Superior temporal gyrus (tissue), 1 donor: Measurements from ENCODE around the gene GRIP1.

ENCODE experiments used
- DNase-seq: peaks from one replicate; pipeline ENCODE4 v3.0.0-alpha.2; 2016; ENCODE audit errors: extremely low spot score

Gene GRIP1, protein sequence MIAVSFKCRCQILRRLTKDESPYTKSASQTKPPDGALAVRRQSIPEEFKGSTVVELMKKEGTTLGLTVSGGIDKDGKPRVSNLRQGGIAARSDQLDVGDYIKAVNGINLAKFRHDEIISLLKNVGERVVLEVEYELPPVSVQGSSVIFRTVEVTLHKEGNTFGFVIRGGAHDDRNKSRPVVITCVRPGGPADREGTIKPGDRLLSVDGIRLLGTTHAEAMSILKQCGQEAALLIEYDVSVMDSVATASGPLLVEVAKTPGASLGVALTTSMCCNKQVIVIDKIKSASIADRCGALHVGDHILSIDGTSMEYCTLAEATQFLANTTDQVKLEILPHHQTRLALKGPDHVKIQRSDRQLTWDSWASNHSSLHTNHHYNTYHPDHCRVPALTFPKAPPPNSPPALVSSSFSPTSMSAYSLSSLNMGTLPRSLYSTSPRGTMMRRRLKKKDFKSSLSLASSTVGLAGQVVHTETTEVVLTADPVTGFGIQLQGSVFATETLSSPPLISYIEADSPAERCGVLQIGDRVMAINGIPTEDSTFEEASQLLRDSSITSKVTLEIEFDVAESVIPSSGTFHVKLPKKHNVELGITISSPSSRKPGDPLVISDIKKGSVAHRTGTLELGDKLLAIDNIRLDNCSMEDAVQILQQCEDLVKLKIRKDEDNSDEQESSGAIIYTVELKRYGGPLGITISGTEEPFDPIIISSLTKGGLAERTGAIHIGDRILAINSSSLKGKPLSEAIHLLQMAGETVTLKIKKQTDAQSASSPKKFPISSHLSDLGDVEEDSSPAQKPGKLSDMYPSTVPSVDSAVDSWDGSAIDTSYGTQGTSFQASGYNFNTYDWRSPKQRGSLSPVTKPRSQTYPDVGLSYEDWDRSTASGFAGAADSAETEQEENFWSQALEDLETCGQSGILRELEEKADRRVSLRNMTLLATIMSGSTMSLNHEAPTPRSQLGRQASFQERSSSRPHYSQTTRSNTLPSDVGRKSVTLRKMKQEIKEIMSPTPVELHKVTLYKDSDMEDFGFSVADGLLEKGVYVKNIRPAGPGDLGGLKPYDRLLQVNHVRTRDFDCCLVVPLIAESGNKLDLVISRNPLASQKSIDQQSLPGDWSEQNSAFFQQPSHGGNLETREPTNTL

DNA sequence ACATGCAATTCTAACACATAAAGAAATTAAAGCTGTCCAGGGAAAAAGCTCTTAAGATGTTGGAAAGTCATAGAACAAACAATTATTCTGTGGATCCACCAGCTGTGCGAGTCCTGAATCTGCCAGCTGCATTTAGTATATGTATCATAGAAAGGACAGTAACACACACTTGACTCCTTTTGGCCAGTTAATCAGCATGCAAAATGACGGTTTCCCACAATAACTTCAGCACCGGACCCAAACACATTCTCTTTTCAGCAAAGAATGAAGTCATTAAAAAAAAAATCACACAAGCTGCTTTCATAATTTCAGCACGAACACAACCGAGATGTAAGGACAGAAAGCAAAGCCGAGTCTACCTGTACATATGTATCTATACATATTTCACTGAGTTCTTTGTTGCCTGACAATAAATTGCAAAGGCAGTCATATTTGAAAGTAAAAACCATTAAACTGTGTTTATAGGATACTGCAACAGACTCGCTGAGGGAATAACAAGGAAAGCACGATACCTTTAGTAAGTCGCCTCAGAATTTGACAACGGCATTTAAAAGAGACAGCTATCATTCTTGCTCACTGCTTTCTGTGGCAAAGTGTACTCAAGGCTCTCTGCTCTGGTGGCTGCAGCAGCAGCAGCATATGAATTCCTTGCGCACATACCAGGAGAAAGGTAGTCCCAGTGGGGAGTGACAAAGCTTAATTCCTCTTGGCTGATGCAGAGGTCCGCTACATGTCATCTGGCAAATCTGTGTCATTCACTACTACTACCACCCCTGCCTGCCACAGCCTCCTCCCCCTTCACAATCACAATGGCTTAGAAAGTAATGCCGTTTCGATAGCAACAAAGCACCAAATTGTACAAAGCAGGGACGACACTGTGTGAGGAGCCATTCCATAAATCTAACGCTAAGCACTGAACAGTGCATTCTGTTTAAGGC lies at the start of gene GRIP1:
Gene GRIP1, minus strand, starts transcription at position 739 of the 938 bp plus-strand sequence. Its CDS starts 172 bp downstream, at position 567.
- peak; percentile 58 for DNase-seq

DNA sequence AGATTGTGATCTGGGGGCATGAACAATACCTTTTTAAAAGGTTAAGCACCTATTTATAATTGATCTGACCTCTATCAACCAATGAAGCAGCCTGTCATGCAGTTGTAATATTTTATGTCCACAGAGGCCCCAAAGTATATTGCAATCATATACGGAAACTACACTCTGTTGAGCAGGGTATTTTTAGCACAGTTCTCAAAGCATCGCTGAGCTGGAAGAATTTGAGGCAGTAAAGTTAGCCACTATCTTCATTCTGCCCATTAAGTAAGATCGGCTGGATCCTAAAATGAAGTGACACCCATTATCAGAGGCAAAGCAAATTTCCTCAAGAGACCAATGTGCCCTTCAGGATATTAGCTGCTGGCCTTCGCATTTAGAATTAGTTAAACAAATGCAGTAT lies 47.7 kb upstream of the GRIP1 start:
- no peak for DNase-seq

DNA sequence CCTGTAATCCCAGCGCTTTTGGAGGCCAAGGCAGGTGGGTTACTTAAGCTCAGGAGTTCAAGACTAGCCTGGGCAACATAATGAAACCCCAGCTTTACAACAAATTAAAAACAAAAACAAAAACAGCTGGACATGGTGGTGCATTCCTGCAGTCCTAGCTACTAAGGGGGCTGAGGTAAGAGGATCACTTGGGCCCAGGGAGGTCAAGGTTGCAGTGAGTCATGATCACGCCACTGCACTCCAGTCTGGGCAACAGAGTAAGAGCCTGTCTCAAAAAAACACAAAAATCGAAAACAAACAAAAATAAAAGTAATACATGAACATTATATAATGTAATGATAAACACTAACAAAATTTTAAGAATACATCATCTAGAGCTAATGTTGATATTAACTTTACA lies 46.2 kb upstream of the GRIP1 start:
- DNase-seq, result no peak

DNA sequence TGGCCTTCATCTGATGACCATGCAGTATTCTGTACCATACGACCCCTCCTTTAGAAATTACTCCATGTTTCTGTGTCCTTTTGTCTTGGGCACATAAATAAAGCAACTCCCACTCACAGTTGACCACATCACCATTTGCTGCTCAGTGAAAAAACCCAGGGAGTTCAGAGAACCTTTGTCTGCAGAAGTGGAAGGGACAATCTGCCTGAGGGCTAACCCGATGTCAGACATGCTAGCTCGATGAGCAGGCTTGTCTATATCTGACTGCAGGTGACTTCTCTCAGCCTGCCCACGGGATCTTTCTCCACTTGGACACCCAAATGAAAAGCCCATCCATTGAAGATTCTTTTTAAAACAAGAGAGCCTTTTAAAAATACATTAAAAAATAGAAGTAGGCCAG lies 45.7 kb upstream of the GRIP1 start:
- DNase-seq, result no peak

DNA sequence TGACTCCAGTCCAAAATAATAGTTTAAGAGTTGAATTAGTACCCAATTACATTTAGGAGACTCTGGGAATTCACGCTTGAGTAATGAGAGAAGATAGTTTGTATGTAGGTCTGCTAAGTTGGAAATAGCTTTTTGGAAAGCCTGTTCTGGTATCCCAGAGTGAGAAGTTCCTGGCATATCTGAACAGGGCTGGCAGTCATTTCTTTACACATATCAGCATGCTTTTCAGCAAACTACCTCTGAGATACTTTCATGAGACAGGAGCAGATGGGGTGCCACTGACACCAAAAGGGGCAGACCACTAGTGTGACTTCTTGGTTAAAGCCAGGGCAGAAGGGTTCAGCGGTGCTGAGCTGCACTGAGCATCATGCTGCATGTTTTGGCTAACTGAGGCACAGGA lies 45.1 kb upstream of the GRIP1 start:
- no peak for DNase-seq

DNA sequence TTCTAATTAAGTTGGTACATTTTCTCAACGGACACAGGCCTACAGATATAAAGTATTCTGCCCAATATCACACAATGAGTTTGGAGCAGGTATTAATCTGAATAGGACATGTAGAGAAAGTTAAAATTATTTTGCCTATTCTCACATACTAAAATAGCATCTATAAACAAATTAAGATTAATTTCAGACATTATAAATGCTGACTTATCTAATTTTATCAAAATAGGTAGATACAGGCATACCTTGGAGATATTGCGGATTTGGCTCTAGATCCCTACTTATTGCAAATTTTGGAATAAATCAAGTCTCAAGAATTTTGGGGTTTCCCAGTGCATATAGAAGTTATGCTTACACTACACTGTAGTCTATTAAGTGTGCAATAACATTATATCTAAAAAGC lies 41.0 kb upstream of the GRIP1 start:
- no peak for DNase-seq

DNA sequence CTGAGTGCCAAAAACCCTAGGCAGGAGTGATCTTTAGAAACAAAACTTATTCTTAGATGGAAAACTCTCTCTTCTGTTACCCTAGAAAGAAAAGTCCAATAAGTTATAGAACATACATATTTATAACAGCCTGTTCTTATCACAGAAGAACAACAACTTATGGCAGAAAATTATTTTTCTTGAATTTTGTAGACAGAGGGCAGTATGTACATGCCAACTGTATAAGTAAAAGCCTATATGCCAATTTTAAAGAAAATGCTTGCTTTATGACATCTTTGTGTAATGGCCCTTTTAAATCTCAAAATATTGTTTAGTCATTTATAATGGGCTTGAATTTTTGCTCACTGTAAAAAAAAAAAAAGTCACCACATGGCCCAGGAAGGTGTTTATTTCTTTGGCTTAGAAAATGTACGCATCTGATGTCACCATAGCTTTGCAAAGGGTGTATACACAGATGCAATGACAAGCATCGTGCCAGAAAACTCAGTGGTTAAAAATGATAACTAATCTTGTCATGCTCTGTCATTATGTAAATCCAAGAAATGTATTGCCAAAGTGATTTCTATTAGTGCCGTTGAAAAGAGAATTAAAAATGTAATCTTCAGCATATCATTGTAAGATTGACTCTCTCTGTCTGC lies 38.3 kb upstream of the GRIP1 start:
- no peak for DNase-seq

DNA sequence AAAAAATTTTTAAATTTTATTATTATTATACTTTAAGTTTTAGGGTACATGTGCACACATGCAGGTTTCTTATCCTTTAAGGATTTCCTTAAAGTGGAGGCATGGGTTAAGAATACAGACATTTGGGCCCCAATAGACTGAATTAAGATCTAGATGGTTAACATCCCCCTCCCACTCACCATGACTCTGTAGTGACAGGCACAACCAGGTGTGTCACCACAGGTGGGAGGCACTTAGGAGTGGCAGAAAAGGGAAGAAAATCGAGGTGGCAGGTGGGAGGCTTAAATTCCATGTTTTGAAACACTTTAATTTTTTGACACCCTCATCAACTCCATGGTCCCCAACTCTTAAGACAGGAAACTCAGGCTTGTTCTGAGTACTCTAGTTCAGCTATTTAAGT lies 37.6 kb upstream of the GRIP1 start:
- DNase-seq, result no peak

DNA sequence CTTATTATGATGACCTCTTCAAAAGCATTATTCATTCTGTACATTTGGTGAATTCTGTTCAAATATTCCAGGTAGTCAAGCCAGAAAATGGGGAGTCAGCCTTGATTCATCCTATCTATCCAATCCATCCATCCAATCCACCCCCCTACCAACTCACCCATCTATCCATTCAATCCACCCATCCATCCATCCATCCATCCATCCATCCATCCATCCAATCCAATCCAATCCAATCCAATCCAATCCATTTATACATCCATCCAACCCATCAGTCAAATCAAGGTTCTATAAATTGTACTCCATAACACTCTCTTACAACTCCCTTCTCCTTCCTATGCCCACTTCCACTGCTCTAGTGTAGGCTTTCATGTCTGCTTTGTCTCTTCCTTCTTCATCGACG lies 35.8 kb upstream of the GRIP1 start:
- DNase-seq, result no peak

DNA sequence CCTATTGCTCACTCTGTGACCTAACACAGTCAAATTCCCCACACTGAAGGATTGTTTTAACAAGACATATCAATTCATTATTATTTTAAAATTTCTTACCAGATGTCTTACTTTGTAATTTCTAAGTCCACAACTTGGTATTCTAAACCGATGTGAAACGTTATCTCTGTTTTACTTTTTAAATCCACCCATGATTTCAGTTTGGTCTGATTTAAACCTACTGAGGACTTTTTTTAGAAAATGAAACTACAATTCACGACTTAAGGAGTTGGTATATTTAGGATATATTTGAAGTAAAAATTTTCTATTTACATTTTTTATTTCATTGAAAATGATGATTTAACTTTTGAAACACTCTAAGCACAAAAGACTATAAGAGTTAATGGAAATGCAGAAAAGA lies 35.1 kb upstream of the GRIP1 start:
- no peak for DNase-seq

DNA sequence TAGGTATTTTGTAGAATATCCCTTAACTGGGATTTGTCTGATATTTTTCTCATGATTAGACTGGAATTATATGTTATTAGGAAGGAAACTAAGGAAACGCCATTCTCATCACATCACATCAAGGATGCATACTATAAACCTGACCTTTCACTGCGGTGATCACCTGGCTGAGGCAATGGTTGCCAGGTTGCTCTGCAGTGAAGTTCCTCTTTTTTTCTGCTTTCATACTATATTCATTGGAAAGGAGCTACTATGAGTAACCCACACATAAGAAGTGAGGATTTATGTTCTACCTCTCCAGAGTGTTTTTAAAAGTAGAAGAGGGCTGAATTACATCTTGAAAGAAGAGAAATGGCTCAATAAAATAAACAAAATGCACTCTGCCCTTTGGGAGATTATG lies 31.0 kb upstream of the GRIP1 start:
- DNase-seq, result no peak

DNA sequence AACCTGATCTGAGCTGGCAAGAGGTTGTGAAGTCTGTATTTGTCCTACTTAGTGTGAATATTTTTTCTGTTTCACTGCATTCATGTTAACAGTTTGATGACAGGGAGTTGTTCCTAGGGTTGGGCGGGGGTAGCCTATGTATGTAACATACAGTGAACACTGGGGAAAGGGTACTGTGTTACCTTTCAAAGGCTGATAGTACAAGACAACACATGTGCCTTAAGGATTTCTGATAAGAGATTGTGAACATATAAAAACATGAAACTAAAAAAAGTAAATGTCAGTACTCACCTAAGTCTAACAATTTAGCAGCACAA lies 30.5 kb upstream of the GRIP1 start:
- no peak for DNase-seq

DNA sequence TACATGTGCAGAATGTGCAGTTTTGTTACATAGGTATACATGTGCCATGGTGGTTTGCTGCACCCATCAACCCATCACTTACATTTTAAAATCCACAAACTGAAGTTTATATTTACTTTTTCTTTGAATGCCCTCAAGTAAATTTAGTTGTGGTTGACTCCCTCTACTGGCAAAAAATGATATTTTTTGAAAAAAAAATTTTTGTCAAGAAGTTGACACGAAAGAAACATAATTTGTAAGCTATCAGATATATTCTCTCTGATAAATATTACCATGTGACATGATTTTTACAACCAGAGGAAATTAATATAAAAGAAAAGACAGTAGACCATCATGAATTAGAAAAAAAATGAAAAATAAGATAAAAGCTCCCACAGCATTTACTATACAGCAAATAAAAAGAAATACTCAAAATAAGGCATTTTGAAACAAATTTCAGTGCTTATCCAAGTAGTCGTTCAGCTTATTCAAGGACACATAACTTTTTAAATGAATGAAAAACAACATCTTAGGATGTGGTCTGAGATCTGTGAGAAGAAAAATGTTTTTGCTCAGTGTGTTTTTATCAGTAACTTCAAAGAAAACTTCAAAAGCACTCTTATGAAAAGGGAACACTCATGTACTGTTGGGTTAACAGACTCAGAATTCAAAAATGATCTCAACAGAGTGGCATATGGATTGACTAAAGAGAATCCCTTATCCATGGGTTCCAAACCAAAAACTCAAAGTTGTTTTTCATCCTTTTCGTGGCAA lies 30.0 kb upstream of the GRIP1 start:
- DNase-seq, result peak; percentile 72

DNA sequence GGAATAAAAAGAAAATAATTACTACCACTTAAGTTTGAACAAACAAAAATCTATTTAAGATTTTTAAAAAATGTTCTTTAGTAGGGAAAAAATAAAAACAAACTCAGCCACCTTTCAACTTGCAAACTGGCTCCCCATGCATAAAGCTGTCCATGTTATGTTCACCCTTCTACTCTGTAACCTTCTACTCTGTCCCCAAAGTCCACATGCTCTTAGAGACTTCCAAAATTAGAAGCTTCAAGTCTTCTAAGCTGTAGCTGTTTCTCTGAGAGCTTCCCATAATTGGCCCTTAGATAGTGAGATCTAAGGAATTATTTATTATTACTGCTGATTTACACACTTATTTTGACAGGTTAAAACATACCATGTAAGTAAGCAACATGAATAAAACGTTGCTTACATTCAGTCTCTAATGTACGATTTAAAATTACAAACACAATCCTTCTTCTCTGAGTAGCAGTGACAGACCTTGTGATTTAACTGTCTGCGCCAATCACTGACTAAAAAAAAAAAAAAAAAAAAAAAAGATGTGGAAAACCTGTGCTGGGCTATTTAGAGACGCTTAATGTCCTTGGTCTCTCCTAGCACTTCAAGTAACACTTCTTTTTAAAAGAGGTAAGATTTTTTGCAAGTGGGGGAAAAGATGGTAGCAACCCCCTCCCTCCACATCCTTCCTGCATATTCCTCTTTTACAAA lies 28.3 kb upstream of the GRIP1 start:
- DNase-seq, result no peak

DNA sequence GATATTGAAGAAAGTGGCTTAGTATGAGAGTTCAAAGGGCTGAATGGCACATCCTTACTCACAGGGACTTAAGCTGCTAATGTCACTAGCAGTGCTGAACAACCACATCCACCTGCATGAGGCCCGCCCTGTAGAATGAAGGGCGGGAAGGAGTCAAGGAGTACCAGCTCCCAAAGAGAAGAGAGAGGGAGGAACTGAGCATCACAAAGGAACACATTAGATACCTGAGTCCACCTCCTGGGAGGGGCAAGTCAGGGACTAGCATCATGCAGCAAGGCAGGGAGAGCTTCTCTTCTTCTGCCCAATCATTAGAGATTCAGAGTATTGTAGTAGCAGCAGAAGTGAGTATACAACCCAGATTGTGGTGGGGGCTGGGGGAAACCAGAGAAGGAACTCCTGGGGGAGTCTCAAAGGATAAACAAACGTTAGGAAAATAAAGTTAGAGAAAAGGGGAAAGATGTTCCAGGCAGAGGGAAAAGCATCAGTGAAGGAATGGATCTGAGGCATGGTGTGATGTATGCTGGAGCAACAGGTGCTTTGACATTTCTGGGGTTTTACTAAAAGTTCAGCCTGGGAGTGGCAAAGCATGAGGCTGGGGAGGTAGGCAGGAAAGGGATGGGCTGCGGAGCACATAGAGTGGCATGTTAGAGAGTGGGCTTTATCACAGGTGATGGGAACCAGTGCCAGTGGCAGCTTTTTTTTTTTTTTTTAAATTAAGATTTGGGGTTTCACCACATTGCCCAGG lies 21.0 kb upstream of the GRIP1 start:
- DNase-seq, result no peak

DNA sequence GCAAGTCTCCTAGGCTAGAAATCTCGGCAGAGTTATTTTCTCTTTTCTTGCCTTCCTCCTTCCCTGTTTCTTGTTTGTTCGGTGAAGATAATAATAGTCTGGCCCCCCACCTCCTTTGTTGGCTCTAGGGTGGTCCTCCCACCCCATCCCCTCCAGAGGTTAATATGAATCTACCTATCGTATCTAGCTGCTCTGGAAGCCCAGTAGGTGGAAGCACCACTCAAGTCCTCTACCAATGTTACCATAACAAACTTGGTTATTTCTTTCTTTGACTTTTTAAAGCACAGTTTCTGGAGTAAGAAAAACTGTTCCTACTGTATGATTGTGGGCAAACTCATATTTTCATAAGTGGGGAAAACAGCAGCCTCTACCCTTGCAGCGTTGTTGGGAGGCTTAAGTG lies 19.7 kb upstream of the GRIP1 start:
- DNase-seq, result no peak

DNA sequence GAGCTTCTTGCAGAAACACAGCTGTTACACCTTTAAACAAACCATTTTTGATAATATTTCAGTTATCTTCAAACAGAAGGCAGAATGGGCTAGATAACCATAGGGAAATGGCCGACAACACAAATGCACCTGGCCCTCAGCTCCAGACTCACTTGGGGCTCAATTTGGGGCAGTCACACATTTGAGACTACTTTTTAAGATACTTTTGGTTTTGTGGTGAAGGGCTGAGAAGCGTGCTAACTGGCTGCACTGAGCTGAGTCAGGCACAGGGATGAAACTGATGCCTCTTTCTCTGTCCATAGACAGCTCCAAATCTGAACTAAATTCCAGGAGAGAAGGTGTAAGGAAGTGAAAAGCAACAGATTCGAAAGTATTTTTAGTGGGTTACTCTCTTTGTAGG lies 18.5 kb upstream of the GRIP1 start:
- DNase-seq, result no peak

DNA sequence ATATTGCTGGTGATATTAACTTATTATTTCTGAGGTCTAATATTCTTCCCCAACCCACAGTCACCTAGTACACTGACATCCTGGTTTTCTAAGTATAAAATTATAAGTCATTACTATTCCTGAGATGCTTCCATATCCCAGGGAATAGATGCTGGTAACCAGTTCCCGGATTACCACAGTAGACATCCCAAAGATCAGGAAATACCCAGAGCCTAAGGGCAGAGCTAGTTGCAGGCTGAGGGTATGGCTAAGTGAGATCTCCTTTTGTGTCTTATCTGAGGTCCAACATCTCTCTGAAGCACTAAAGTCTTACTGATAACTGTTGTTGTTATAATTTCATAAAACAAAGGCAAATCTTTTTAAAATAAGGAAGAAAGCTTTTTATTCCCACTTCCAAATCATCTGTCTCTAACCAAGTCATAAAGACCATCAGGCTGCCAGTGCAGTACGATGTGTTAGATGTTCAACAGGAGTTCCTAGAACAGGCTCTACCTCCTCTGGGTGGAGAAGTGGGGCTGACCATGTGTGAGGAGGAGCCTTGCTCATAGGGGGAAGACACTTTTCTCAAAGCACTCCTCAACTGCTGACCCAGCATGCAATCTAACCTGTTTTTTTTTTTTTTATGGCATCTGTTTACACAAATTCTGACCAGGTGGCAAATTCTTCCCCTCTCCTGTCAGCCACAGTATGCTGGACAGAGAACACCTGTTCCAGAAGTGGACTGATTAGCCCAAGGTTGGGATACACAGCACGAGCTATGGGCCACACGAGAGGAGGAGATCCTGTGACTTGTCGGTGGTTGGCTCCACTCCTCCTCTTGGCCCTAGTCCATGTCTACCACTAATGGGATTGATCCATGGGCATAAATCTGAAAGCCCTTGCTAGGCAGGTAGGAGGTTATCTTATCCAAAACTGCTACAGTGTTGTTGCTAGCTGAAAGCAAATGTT lies 16.1 kb upstream of the GRIP1 start:
- no peak for DNase-seq
